Esophagus squamous epithelium (tissue), 4 donors: ENCODE data around the gene MAP7D3.

Source experiments
- POLR2A ChIP-seq, 4 donors: fragments of 450-650 bp; IDR thresholded peaks; one replicate each; pipeline ENCODE4 v1.6.1; 2017; ENCODE audit warnings: antibody characterized with exemption in 4 of 4, mild to moderate bottlenecking in 4 of 4, moderate library complexity in 3 of 4
- TF ChIP-seq, protein P1 (sequence below), 6 experiments: fragments of 450-650 bp in 4 of 6; fragments of 200-600 bp in 2 of 6; sonication (generic) in 2 of 6; IDR thresholded peaks; one replicate each; pipeline ENCODE4 v1.5.1; 2016 to 2019; ENCODE audit warnings: antibody characterized with exemption in 6 of 6, mild to moderate bottlenecking in 4 of 6, moderate library complexity in 4 of 6

DNA sequence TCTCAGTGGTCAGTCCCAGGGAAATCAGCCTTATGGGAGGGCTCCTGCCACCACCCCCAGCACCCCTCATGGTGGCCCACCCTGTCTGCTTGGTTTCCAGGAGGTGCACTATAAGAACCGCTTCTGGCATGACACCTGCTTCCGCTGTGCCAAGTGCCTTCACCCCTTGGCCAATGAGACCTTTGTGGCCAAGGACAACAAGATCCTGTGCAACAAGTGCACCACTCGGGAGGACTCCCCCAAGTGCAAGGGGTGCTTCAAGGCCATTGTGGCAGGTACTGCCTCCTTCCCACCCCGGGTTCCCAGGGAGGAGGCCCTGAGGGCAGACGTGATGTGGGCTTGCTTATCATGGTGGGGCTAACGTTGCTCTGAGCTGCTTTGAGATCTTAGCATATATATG lies 44.3 kb downstream of the MAP7D3 start:
- TF ChIP-seq, protein P1, sequence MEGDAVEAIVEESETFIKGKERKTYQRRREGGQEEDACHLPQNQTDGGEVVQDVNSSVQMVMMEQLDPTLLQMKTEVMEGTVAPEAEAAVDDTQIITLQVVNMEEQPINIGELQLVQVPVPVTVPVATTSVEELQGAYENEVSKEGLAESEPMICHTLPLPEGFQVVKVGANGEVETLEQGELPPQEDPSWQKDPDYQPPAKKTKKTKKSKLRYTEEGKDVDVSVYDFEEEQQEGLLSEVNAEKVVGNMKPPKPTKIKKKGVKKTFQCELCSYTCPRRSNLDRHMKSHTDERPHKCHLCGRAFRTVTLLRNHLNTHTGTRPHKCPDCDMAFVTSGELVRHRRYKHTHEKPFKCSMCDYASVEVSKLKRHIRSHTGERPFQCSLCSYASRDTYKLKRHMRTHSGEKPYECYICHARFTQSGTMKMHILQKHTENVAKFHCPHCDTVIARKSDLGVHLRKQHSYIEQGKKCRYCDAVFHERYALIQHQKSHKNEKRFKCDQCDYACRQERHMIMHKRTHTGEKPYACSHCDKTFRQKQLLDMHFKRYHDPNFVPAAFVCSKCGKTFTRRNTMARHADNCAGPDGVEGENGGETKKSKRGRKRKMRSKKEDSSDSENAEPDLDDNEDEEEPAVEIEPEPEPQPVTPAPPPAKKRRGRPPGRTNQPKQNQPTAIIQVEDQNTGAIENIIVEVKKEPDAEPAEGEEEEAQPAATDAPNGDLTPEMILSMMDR (IDR thresholded peaks at IDR 0.05) = no peak
- no peak for TF ChIP-seq POLR2A (IDR thresholded peaks at IDR 0.05)
